Mesenchymal stem cell (in vitro differentiated cells and primary cell): ENCODE results near the gene TUBA4A.

Experiments
- DNase-seq: peaks from one replicate; pipeline ENCODE4 v3.0.0-alpha.2; 2013
- H2AFZ ChIP-seq: one replicate; pipeline ENCODE4 v1.6.1; 2013; ENCODE audit warnings: low read depth, mild to moderate bottlenecking, control low read depth, inconsistent platforms, low read length, moderate library complexity
- H2AK5ac ChIP-seq: 2 replicates; pipeline ENCODE4 v1.6.1; 2013; ENCODE audit warnings: low read length, moderate library complexity, mild to moderate bottlenecking, inconsistent platforms; ENCODE audit not compliant: severe bottlenecking
- H2BK120ac ChIP-seq: one replicate; pipeline ENCODE4 v1.6.1; 2013; ENCODE audit warnings: low read depth, mild to moderate bottlenecking, inconsistent platforms, low read length, moderate library complexity
- H2BK12ac ChIP-seq, 2 experiments: one replicate each; pipeline ENCODE4 v1.6.1; 2013; ENCODE audit warnings: inconsistent platforms in 2 of 2, low read length in 2 of 2, mild to moderate bottlenecking in 2 of 2, moderate library complexity in 2 of 2, control low read depth in 1 of 2
- H2BK15ac ChIP-seq: one replicate; pipeline ENCODE4 v1.6.1; 2013; ENCODE audit warnings: mild to moderate bottlenecking, low read depth, inconsistent platforms; ENCODE audit not compliant: poor library complexity, severe bottlenecking
- H2BK5ac ChIP-seq: 2 replicates; pipeline ENCODE4 v1.6.1; 2013; ENCODE audit warnings: low read depth, mild to moderate bottlenecking, low read length, control low read depth, inconsistent platforms; ENCODE audit not compliant: poor library complexity, severe bottlenecking
- H3K14ac ChIP-seq, 2 experiments: one replicate each; pipeline ENCODE4 v1.6.1; 2013; ENCODE audit warnings: inconsistent platforms in 2 of 2, low read length in 2 of 2, control low read depth in 1 of 2, mild to moderate bottlenecking in 1 of 2, moderate library complexity in 1 of 2
- H3K18ac ChIP-seq, 2 experiments: one replicate each; pipeline ENCODE4 v1.6.1; 2013; ENCODE audit warnings: inconsistent platforms in 2 of 2, low read length in 2 of 2, control low read depth in 1 of 2, low read depth in 1 of 2, mild to moderate bottlenecking in 1 of 2
- H3K23ac ChIP-seq, 2 experiments: one replicate each; pipeline ENCODE4 v1.6.1; 2013; ENCODE audit warnings: inconsistent platforms in 2 of 2, low read length in 2 of 2, mild to moderate bottlenecking in 2 of 2, moderate library complexity in 2 of 2, control low read depth in 1 of 2
- H3K27ac ChIP-seq: 2 replicates; pipeline ENCODE4 v1.5.1; 2013; ENCODE audit warnings: mild to moderate bottlenecking, moderate library complexity, low read length, control low read depth, inconsistent platforms; ENCODE audit not compliant: poor library complexity, severe bottlenecking
- H3K27me3 ChIP-seq, 2 experiments: 2 replicates each; pipeline versions ENCODE4 v1.6.1 to v1.7.0; 2013; ENCODE audit warnings: low read length in 2 of 2, mild to moderate bottlenecking in 2 of 2, moderate library complexity in 2 of 2, control low read depth in 1 of 2, inconsistent platforms in 1 of 2; ENCODE audit not compliant: control insufficient read depth in 1 of 2, insufficient read depth in 1 of 2
- H3K36me3 ChIP-seq, 2 experiments: 2 replicates each; pipeline versions ENCODE4 v1.6.1 to v1.7.0; 2013; ENCODE audit warnings: low read length in 2 of 2, control low read depth in 1 of 2, inconsistent platforms in 1 of 2, low read depth in 1 of 2, mild to moderate bottlenecking in 1 of 2; ENCODE audit not compliant: insufficient read depth in 2 of 2, control insufficient read depth in 1 of 2
- H3K4ac ChIP-seq, 2 experiments: one replicate each; pipeline ENCODE4 v1.6.1; 2013; ENCODE audit warnings: inconsistent platforms in 2 of 2, low read length in 2 of 2, mild to moderate bottlenecking in 2 of 2, moderate library complexity in 2 of 2, control low read depth in 1 of 2, low read depth in 1 of 2
- H3K4me1 ChIP-seq: 2 replicates; pipeline ENCODE4 v1.6.1; 2013; ENCODE audit warnings: low read depth, low read length, control low read depth; ENCODE audit not compliant: control insufficient read depth, insufficient read depth
- H3K4me2 ChIP-seq: 2 replicates; pipeline ENCODE4 v1.6.1; 2013; ENCODE audit warnings: low read length, mild to moderate bottlenecking, inconsistent platforms; ENCODE audit not compliant: poor library complexity, severe bottlenecking
- H3K4me3 ChIP-seq, 2 experiments: 2 replicates each; pipeline versions ENCODE4 v1.5.1 to v1.7.0; 2013; ENCODE audit warnings: low read length in 2 of 2, mild to moderate bottlenecking in 2 of 2, control low read depth in 1 of 2, low read depth in 1 of 2; ENCODE audit not compliant: insufficient read depth in 1 of 2
- H3K79me1 ChIP-seq: replicated peaks from 2 replicates; pipeline ENCODE4 v1.6.1; 2013; ENCODE audit warnings: mild to moderate bottlenecking, control low read depth, low read length, inconsistent platforms; ENCODE audit not compliant: poor library complexity, severe bottlenecking
- H3K9ac ChIP-seq: 2 replicates; pipeline ENCODE4 v1.7.0; 2013; ENCODE audit warnings: mild to moderate bottlenecking, low read length, moderate library complexity
- H3K9me3 ChIP-seq: 2 replicates; pipeline ENCODE4 v1.7.0; 2013; ENCODE audit warnings: mild to moderate bottlenecking, low read length; ENCODE audit not compliant: control insufficient read depth
- H4K8ac ChIP-seq: one replicate; pipeline ENCODE4 v1.6.1; 2013; ENCODE audit warnings: inconsistent platforms, mild to moderate bottlenecking, low read length, moderate library complexity
- H4K91ac ChIP-seq: one replicate; pipeline ENCODE4 v1.6.1; 2013; ENCODE audit warnings: mild to moderate bottlenecking, low read length, inconsistent platforms
- WGBS: methylation state at CpG from one replicate; pipeline ENCODE4 v1.1.7; 2013; ENCODE audit warnings: mixed read lengths; 5-methylcytosine and 5-hydroxymethylcytosine counted together

The TUBA4A gene

DNA sequence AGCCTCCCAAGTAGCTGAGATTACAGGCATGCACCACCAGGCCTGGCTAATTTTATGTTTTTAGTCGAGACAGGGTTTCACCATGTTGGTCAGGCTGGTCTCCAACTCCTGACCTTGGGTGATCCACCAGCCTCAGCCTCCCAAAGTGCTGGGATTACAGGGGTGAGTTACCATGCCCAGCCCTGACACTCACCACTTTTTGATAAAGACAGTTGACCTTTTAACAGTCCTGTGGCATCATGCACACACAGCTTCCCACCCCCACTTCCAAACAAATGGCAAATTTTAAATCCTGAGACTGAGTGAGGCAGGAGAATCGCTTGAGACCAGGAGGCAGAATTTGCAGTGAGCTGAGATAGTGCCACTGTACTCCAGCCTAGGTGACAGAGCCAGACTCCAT is 19.3 kb upstream of the TUBA4A start:
- no peak overlapping the region for H2AK5ac ChIP-seq

DNA sequence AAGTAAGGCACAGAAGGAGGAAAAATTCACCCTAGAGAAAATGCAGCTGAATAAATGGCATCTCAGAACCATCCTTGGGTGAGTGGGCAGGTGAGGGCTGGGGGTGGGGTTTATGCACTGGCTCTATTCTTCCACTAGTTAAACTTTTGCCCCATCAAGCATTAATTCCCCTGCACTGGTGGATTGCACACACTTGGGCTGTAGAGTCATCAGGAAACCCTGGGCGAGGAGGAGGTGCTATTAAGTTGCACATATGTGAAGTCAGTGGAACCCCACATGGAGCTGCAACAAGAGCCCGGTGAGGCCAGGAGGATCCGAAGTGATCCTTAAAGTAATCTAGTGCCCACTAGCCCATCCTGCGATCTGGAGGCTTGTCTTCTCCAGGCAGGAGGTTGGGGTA is 18.6 kb upstream of the TUBA4A start:
- no peak overlapping the region for H2BK15ac ChIP-seq
- peaks cover 0 to 11% of the 10 kb centered on the region in 2 experiments for H3K27me3 ChIP-seq
- 91% methylated on average over 4 of the region's 4 CpGs for WGBS
- no peaks in the 10 kb centered on the region for H3K36me3 ChIP-seq
- H3K9ac ChIP-seq: no peak overlapping the region
- H3K4me3 ChIP-seq: no peak overlapping the region
- no peak overlapping the region for H3K14ac ChIP-seq
- no peak overlapping the region for H3K23ac ChIP-seq
- no peak overlapping the region for H3K4ac ChIP-seq
- H2BK12ac ChIP-seq: no peak overlapping the region
- DNase-seq: no peak
- no peak overlapping the region for H2AK5ac ChIP-seq
- no peak overlapping the region for H2BK120ac ChIP-seq
- peaks cover 21% of the 10 kb centered on the region for H3K4me1 ChIP-seq
- no peaks in the 10 kb centered on the region for H3K9me3 ChIP-seq
- no peak overlapping the region for H3K18ac ChIP-seq
- H3K27ac ChIP-seq: no peak overlapping the region
- no peak overlapping the region for H3K4me2 ChIP-seq
- H2BK5ac ChIP-seq: no peak overlapping the region
- H4K91ac ChIP-seq: no peak overlapping the region
- H3K79me1 ChIP-seq: no peaks in the 10 kb centered on the region
- no peak overlapping the region for H2AFZ ChIP-seq
- H4K8ac ChIP-seq: no peak overlapping the region

More for the DNA sequence above, 19.3 kb upstream of the TUBA4A start:
- Histone ChIP-seq H3K4me2 (no peak overlapping the region), H4K8ac (no peak overlapping the region), H3K4ac (no peak overlapping the region), H3K14ac (no peak overlapping the region), H3K4me3 (no peak overlapping the region), H3K79me1 (no peaks in the 10 kb centered on the region), H2BK12ac (no peak overlapping the region), H3K27ac (no peak overlapping the region), H3K9ac (no peak overlapping the region), H4K91ac (no peak overlapping the region), H3K4me1 (peaks cover 26% of the 10 kb centered on the region), H3K18ac (no peak overlapping the region), H2AFZ (no peak overlapping the region), H2BK15ac (no peak overlapping the region), H3K36me3 (no peaks in the 10 kb centered on the region), H3K27me3 (peaks cover 0 to 11% of the 10 kb centered on the region in 2 experiments), H2BK5ac (no peak overlapping the region), H2BK120ac (no peak overlapping the region), H3K23ac (no peak overlapping the region), H3K9me3 (no peaks in the 10 kb centered on the region)
- DNase-seq: no peak
- WGBS: 28% methylated on average over 1 of the region's 2 CpGs

DNA sequence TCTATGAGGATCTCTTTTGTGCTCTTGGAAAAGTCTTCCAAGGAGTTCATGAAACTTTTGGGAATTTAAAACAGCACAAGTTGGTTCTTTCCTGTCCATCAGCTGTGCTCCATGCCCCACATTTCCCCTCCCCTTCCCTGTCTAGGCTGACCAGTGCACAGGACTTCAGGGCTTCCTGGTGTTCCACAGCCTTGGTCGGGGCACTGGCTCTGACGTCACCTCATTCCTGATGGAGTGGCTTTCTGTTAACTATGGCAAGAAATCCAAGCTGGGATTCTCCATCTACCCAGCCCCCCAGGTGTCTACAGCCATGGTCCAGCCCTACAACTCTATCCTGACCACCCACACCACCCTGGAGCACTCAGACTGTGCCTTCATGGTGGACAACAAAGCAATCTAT is 17.3 kb upstream of the TUBA4A start:
- Histone ChIP-seq H3K4ac (no peak overlapping the region), H3K27ac (no peak overlapping the region), H3K4me3 (no peak overlapping the region), H3K9me3 (no peaks in the 10 kb centered on the region), H2AK5ac (no peak overlapping the region), H2BK12ac (no peak overlapping the region), H2BK120ac (no peak overlapping the region), H3K27me3 (peaks cover 3 to 11% of the 10 kb centered on the region in 2 experiments), H3K4me2 (no peak overlapping the region), H3K18ac (no peak overlapping the region), H3K4me1 (peaks cover 21% of the 10 kb centered on the region), H2BK15ac (no peak overlapping the region), H2BK5ac (no peak overlapping the region), H3K14ac (no peak overlapping the region), H3K36me3 (no peaks in the 10 kb centered on the region), H2AFZ (no peak overlapping the region), H3K9ac (no peak overlapping the region), H3K79me1 (no peaks in the 10 kb centered on the region), H4K91ac (no peak overlapping the region), H3K23ac (no peak overlapping the region), H4K8ac (no peak overlapping the region)
- no peak for DNase-seq
- WGBS: 97% methylated on average over 2 of the region's 2 CpGs

DNA sequence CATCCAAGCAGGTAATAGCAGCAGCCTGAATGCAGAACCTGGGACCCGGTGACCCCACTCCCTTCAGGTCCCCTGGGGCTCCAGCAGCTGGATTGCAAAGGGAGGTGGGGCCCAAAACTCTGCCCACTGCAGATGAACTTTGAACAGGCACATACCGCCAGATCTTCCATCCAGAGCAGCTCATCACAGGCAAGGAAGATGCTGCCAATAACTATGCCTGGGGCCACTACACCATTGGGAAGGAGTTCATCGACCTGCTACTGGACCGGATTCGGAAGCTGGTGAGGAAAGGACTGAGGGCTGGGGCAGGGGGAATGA is 16.3 kb upstream of the TUBA4A start:
- Histone ChIP-seq H3K9me3 (no peaks in the 10 kb centered on the region), H3K23ac (no peak overlapping the region), H2BK120ac (no peak overlapping the region), H3K9ac (no peak overlapping the region), H3K27ac (no peak overlapping the region), H2BK12ac (no peak overlapping the region), H3K4me2 (no peak overlapping the region), H2BK5ac (no peak overlapping the region), H4K91ac (no peak overlapping the region), H3K4me3 (no peak overlapping the region), H3K14ac (no peak overlapping the region), H3K79me1 (no peaks in the 10 kb centered on the region), H3K18ac (no peak overlapping the region), H3K27me3 (peaks cover 3 to 11% of the 10 kb centered on the region in 2 experiments), H3K4me1 (peaks cover 21% of the 10 kb centered on the region), H3K36me3 (no peaks in the 10 kb centered on the region), H4K8ac (no peak overlapping the region), H3K4ac (no peak overlapping the region), H2AFZ (no peak overlapping the region), H2BK15ac (no peak overlapping the region), H2AK5ac (no peak overlapping the region)
- WGBS: 89% methylated on average over 5 of the region's 5 CpGs
- no peak for DNase-seq
